Bronchial epithelial cell (primary cell): Measurements from ENCODE around the gene HTRA3. TPM values are rescaled to one million over a fixed set of nuclear protein-coding genes. Genes with fewer than 3 reads are reported as not detected.

Experiments
- DNase-seq: peaks from one replicate; pipeline ENCODE4 v3.0.0-alpha.2; 2010; ENCODE audit warnings: low read depth
- FAIRE-seq: peaks from 2 replicates; lab custom pipeline; 2011; peaks lifted over from hg19 to GRCh38; lab: Jason Lieb, UNC
- H3K27me3 ChIP-seq: 2 replicates; pipeline ENCODE4 v1.5.1; 2011; ENCODE audit warnings: low read length; ENCODE audit not compliant: control insufficient read depth, insufficient read depth
- H3K36me3 ChIP-seq: 2 replicates; pipeline ENCODE4 v1.5.1; 2011; ENCODE audit warnings: low read length; ENCODE audit not compliant: control insufficient read depth, insufficient read depth
- H3K4me3 ChIP-seq: 2 replicates; pipeline ENCODE4 v1.5.1; 2011; ENCODE audit warnings: mild to moderate bottlenecking, low read depth, low read length, control low read depth
- CTCF ChIP-seq: IDR thresholded peaks from 2 replicates; pipeline ENCODE4 v1.5.1; 2011; ENCODE audit warnings: mild to moderate bottlenecking, moderate library complexity, low read length, control low read depth, inconsistent platforms; ENCODE audit not compliant: insufficient read depth, severe bottlenecking
- total RNA-seq: library from RNA; depleted of rRNA; stranded (reverse); fragments of >200 nt; gene quantifications from 2 replicates; pipeline ENCODE4 v1.2.1, GENCODE V29; 2014

Gene HTRA3
- under 0.01 and 0.26 TPM in 2 replicates for total RNA-seq

- peaks cover 14% of the 10 kb centered on the region for H3K27me3 ChIP-seq
- FAIRE-seq (no peak), DNase-seq (no peak)
- no peak for TF ChIP-seq CTCF
- peak within 1 kb of the TSS; percentile 3 for H3K4me3 ChIP-seq
- H3K36me3 ChIP-seq = no peaks in the 10 kb centered on the region
Measured at GRCh38 chr4:8269535-8270417, at the start of gene HTRA3. Gene HTRA3, plus strand, starts transcription at chr4:8269754. Its CDS starts 215 bp downstream, at chr4:8269969.

- H3K27me3 ChIP-seq = no peaks in the 10 kb centered on the region
- H3K36me3 ChIP-seq = peaks cover 58% of the 10 kb centered on the region
- DNase-seq = no peak
- FAIRE-seq = no peak
- TF ChIP-seq CTCF = no peak
- no peak overlapping the region for H3K4me3 ChIP-seq
Measured at GRCh38 chr4:8220661-8221450, 48.7 kb upstream of the HTRA3 start.

- FAIRE-seq = no peak
- H3K36me3 ChIP-seq = peaks cover 55% of the 10 kb centered on the region
- no peak overlapping the region for H3K4me3 ChIP-seq
- TF ChIP-seq CTCF = no peak
- no peak for DNase-seq
- no peaks in the 10 kb centered on the region for H3K27me3 ChIP-seq
Measured at GRCh38 chr4:8221476-8221875, 48.1 kb upstream of the HTRA3 start.

GRCh38 chr4:8221985-8222384 is 47.6 kb upstream of the HTRA3 start:
- TF ChIP-seq CTCF = no peak
- H3K27me3 ChIP-seq = no peaks in the 10 kb centered on the region
- no peak overlapping the region for H3K4me3 ChIP-seq
- no peak for FAIRE-seq
- H3K36me3 ChIP-seq = peaks cover 54% of the 10 kb centered on the region
- DNase-seq = no peak

- H3K27me3 ChIP-seq = no peaks in the 10 kb centered on the region
- H3K4me3 ChIP-seq = no peak overlapping the region
- DNase-seq = no peak
- no peak for FAIRE-seq
- H3K36me3 ChIP-seq = peaks cover 54% of the 10 kb centered on the region
- TF ChIP-seq CTCF = no peak
Measured at GRCh38 chr4:8222609-8223388, 46.8 kb upstream of the HTRA3 start.
